ENCODE measurements around the gene SLC36A4.
A peak's percentile ranks its signal among the peaks of the same experiment; 100 is the strongest.

SLC36A4 gene

DNA sequence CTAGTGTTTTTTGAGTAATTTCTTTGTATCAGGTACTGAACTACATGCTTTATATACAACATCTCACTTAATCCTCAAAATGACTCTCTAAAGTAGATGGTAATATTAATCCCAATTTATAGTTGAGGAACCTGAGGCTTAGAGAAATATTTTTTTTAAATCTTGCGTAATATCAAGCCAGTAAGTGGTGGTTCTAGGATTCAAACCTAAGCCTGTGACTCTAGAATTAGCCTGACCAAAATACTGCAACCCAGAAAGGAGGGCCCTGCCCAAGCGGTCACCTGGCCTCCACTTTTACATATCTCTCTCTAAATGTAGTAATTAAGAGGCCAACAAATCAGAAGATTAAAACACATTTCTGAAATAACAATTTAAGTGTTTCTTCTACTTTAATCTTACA lies 28.6 kb downstream of the SLC36A4 start:
- no peak for TF ChIP-seq POLR2A (IDR thresholded peaks at IDR 0.05; ENCODE audit: extremely low read depth, insufficient read length)
- TF ChIP-seq, protein P1, sequence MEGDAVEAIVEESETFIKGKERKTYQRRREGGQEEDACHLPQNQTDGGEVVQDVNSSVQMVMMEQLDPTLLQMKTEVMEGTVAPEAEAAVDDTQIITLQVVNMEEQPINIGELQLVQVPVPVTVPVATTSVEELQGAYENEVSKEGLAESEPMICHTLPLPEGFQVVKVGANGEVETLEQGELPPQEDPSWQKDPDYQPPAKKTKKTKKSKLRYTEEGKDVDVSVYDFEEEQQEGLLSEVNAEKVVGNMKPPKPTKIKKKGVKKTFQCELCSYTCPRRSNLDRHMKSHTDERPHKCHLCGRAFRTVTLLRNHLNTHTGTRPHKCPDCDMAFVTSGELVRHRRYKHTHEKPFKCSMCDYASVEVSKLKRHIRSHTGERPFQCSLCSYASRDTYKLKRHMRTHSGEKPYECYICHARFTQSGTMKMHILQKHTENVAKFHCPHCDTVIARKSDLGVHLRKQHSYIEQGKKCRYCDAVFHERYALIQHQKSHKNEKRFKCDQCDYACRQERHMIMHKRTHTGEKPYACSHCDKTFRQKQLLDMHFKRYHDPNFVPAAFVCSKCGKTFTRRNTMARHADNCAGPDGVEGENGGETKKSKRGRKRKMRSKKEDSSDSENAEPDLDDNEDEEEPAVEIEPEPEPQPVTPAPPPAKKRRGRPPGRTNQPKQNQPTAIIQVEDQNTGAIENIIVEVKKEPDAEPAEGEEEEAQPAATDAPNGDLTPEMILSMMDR (IDR thresholded peaks at IDR 0.05; ENCODE audit: low read depth, low read length), result no peak
- TF ChIP-seq MAX (IDR thresholded peaks at IDR 0.05; ENCODE audit: low read depth, low read length), result no peak
- no peak for TF ChIP-seq MYC (IDR thresholded peaks at IDR 0.05; ENCODE audit: low read depth, low read length)
- H3K4me3 ChIP-seq (ENCODE audit: low read depth, low read length), result no peak overlapping the region
- no peak for DNase-seq (ENCODE audit: low read depth)

DNA sequence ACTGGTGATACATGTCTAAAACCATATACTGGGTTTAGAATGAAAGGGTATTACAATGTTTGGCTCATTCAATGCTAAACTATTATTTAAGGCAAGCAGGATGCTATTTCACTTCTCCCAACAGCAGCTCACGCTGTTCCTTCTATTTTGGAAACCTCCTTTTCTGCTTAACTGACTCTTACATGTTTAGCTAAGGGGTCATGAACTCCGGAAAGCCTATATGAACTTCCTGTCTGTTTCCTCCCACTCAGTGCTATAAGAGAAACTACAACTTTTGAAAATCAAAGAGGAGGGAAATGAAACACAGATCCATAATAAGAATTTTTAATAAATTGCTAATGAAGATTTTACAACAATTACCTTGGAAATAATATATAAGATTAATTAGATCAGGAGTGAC lies 30.9 kb downstream of the SLC36A4 start:
- TF ChIP-seq MYC (IDR thresholded peaks at IDR 0.05; ENCODE audit: low read depth, low read length), result no peak
- TF ChIP-seq, protein P1 (IDR thresholded peaks at IDR 0.05; ENCODE audit: low read depth, low read length), result no peak
- TF ChIP-seq POLR2A (IDR thresholded peaks at IDR 0.05; ENCODE audit: extremely low read depth, insufficient read length), result no peak
- no peak for TF ChIP-seq MAX (IDR thresholded peaks at IDR 0.05; ENCODE audit: low read depth, low read length)
- peak; percentile 41 for DNase-seq (ENCODE audit: low read depth)
- H3K4me3 ChIP-seq (ENCODE audit: low read depth, low read length), result no peak overlapping the region

GRCh38 chr11:93166194-93166593 lies 31.6 kb downstream of the SLC36A4 start:
- DNase-seq (ENCODE audit: low read depth), result no peak
- H3K4me3 ChIP-seq (ENCODE audit: low read depth, low read length), result no peak overlapping the region

GRCh38 chr11:93160808-93161207 lies 37.0 kb downstream of the SLC36A4 start:
- no peak for DNase-seq (ENCODE audit: low read depth)
- TF ChIP-seq POLR2A (IDR thresholded peaks at IDR 0.05; ENCODE audit: extremely low read depth, insufficient read length) (no peak), MAX (IDR thresholded peaks at IDR 0.05; ENCODE audit: low read depth, low read length) (no peak), MYC (IDR thresholded peaks at IDR 0.05; ENCODE audit: low read depth, low read length) (no peak)
- TF ChIP-seq, protein P1 (IDR thresholded peaks at IDR 0.05; ENCODE audit: low read depth, low read length), result no peak
- no peak overlapping the region for H3K4me3 ChIP-seq (ENCODE audit: low read depth, low read length)

More at GRCh38 chr11:93166194-93166593, 31.6 kb downstream of the SLC36A4 start:
- TF ChIP-seq MAX (IDR thresholded peaks at IDR 0.05; ENCODE audit: low read depth, low read length), result no peak
- no peak for TF ChIP-seq MYC (IDR thresholded peaks at IDR 0.05; ENCODE audit: low read depth, low read length)
- no peak for TF ChIP-seq POLR2A (IDR thresholded peaks at IDR 0.05; ENCODE audit: extremely low read depth, insufficient read length)
- TF ChIP-seq, protein P1 (IDR thresholded peaks at IDR 0.05; ENCODE audit: low read depth, low read length), result no peak

- no peak overlapping the region for H3K4me3 ChIP-seq (ENCODE audit: low read depth, low read length)
- TF ChIP-seq POLR2A (IDR thresholded peaks at IDR 0.05; ENCODE audit: extremely low read depth, insufficient read length), result no peak
- no peak for TF ChIP-seq MAX (IDR thresholded peaks at IDR 0.05; ENCODE audit: low read depth, low read length)
- TF ChIP-seq, protein P1 (IDR thresholded peaks at IDR 0.05; ENCODE audit: low read depth, low read length), result no peak
- no peak for TF ChIP-seq MYC (IDR thresholded peaks at IDR 0.05; ENCODE audit: low read depth, low read length)
- DNase-seq (ENCODE audit: low read depth), result no peak
These were observed 37.6 kb downstream of the SLC36A4 start for GRCh38 chr11:93160156-93160555.

DNA sequence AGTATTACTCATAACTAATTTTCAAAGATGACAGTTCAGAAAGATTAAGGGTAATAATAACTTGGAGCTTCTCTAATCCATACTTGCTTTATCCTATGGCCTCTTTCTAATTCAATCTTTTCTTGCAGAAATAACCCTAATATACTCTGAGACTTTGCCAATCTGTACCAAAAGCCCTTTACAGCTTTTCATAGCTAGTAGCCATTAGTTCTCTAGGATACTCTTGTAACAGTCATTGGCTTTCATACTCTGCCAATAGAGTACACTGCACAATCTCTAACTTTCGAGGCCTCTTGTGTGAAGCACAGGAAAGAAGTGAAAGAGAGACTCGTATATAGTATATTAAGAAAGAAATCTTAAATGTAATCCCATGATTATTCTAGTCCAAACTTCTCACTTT lies 38.1 kb downstream of the SLC36A4 start:
- TF ChIP-seq, protein P1 (IDR thresholded peaks at IDR 0.05; ENCODE audit: low read depth, low read length), result no peak
- TF ChIP-seq POLR2A (IDR thresholded peaks at IDR 0.05; ENCODE audit: extremely low read depth, insufficient read length), result no peak
- no peak for TF ChIP-seq MAX (IDR thresholded peaks at IDR 0.05; ENCODE audit: low read depth, low read length)
- TF ChIP-seq MYC (IDR thresholded peaks at IDR 0.05; ENCODE audit: low read depth, low read length), result no peak
- DNase-seq (ENCODE audit: low read depth), result no peak
- H3K4me3 ChIP-seq (ENCODE audit: low read depth, low read length), result no peak overlapping the region

All from NB4 (cell line).